Skeletal muscle tissue (tissue), 4 donors: ENCODE measurements around the gene PROZ. TPM values are rescaled to one million over a fixed set of nuclear protein-coding genes. Genes with fewer than 3 reads are reported as not detected.

Source experiments
- H3K27ac ChIP-seq: one replicate; pipeline ENCODE4 v1.7.0; 2013; ENCODE audit warnings: mild to moderate bottlenecking, low read depth, low read length, inconsistent platforms
- H3K27me3 ChIP-seq, 3 donors: one replicate each; pipeline ENCODE4 v1.7.0; 2013; ENCODE audit warnings: low read length in 3 of 3; ENCODE audit not compliant: control insufficient read depth in 3 of 3, insufficient read depth in 3 of 3
- H3K36me3 ChIP-seq, 3 donors: one replicate each; pipeline ENCODE4 v1.7.0; 2013; ENCODE audit warnings: low read length in 3 of 3; ENCODE audit not compliant: control insufficient read depth in 3 of 3, insufficient read depth in 3 of 3
- H3K4me1 ChIP-seq, 3 donors: one replicate each; pipeline ENCODE4 v1.7.0; 2013; ENCODE audit warnings: low read length in 3 of 3, mild to moderate bottlenecking in 3 of 3; ENCODE audit not compliant: control insufficient read depth in 3 of 3, insufficient read depth in 3 of 3
- H3K4me3 ChIP-seq, 3 donors: one replicate each; pipeline ENCODE4 v1.7.0; 2013; ENCODE audit warnings: low read length in 3 of 3
- H3K9ac ChIP-seq, 3 donors: one replicate each; pipeline ENCODE4 v1.7.0; 2013; ENCODE audit warnings: low read length in 3 of 3, mild to moderate bottlenecking in 3 of 3, moderate library complexity in 2 of 3, low read depth in 1 of 3
- H3K9me3 ChIP-seq, 3 donors: one replicate each; pipeline ENCODE4 v1.7.0; 2013; ENCODE audit warnings: low read length in 3 of 3; ENCODE audit not compliant: control insufficient read depth in 3 of 3
- total RNA-seq: library from RNA; depleted of rRNA; stranded (reverse); fragments of >200 nt; gene quantifications from one replicate; pipeline ENCODE4 v1.2.3, GENCODE V29; 2014
- donor health status: Osteomylitis.

PROZ gene
- total RNA-seq, 1 donor from 2014 or later: not detected

DNA sequence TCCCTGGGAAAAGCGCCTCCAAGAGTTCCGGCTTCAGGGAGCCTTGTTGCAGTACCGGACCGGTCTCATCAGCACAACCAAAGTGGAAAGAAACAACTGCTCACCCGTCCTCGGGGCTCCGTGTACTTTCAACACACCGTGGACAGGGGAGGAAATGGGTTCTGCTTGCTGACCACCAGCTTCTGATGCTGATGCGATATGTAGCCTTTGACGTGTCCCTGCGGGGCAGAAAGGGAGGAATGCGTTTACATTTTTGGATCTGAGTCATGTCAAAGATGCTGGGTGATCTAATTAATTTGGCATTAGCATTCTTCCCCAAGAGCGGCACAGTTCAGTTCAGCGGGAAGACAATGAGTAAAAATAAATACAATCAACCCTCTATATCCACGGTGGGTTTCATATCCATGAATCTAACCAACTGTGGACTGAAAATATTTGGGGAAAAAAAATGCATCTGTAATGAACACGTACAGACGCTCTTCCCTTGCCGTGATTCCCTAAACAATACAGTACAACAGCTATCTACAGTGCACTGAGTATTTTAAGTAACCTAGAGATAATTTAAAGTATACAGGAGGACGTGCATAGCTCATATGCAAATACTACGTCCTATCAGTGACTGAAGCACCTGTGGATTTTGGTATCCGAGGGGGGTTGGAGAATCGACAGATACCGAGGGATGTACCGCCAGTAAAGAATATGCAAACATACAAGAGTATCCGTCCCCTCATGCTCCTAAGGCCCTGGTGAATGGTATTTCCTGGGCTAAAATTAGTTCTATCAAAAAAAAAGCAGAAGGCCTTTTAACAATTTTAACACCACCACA, 19.8 kb downstream of the PROZ start:
- Histone ChIP-seq H3K36me3 (peaks cover 54 to 79% (median 70%) of the 10 kb centered on the region in 3 donors), H3K9ac (no peak overlapping the region), H3K27me3 (no peaks in the 10 kb centered on the region), H3K4me1 (no peaks in the 10 kb centered on the region), H3K4me3 (no peak overlapping the region), H3K27ac (no peak overlapping the region), H3K9me3 (no peaks in the 10 kb centered on the region)

DNA sequence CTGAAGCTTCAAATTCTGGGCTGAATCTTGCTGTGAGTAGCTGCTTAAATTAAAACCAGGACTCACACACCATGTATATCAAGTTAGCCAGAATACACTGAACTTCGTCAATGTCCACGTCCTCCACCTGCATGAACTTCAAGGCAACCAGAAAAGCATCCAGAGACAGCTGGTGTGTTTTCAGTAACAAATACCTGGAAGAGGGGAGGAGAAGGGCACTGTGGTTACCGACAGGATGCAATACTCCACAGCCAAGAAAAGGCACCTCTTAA, 20.4 kb downstream of the PROZ start:
- no peaks in the 10 kb centered on the region for H3K4me1 ChIP-seq
- H3K27me3 ChIP-seq: no peaks in the 10 kb centered on the region
- no peaks in the 10 kb centered on the region for H3K9me3 ChIP-seq
- H3K9ac ChIP-seq: no peak overlapping the region
- peaks cover 58 to 82% (median 72%) of the 10 kb centered on the region in 3 donors for H3K36me3 ChIP-seq
- H3K4me3 ChIP-seq: no peak overlapping the region
- no peak overlapping the region for H3K27ac ChIP-seq

DNA sequence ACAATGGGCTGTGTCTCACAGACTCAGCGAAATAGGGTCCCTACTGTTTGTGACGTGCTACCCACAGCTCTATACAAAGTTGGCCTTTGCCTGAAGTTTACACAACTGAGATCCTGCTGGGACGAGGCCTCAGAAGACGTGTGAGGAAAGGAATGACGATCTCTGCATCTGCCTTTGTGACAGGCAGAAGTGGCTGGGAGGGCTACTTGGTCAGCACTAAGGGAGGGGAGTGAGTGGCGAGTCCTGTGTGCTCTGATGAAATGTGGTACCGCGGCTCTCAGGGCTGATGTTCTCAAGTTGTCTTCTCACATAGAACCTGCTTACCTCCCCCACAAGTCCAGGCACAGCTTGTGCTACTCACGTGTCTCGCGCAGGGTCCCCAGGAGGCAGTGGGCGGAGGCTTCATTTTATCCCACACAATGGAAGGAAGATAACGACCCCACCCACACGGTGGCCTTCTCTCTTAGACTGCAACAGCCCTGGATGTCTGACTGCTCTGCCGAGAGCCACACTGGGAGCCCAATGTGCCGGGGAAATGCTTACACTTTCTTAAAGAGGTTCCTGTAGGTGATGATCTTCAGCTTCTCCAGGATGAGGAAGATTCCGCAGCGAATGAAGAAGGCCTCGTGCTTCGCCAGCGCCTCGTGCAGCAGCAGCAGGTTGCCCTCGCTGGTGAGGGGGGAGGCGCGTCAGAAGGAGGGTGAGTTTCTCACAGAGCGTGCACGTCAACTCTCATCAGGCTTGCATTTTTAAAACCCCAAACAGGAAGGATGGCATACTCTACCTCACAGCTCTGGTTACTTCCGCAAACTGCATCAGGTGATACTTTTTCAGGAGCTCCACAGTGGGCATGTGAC, 21.2 kb downstream of the PROZ start:
- H3K27me3 ChIP-seq: no peaks in the 10 kb centered on the region
- peaks cover 57 to 78% (median 75%) of the 10 kb centered on the region in 3 donors for H3K36me3 ChIP-seq
- no peaks in the 10 kb centered on the region for H3K4me1 ChIP-seq
- H3K4me3 ChIP-seq: no peak overlapping the region
- H3K27ac ChIP-seq: no peak overlapping the region
- no peak overlapping the region for H3K9ac ChIP-seq
- H3K9me3 ChIP-seq: no peaks in the 10 kb centered on the region

DNA sequence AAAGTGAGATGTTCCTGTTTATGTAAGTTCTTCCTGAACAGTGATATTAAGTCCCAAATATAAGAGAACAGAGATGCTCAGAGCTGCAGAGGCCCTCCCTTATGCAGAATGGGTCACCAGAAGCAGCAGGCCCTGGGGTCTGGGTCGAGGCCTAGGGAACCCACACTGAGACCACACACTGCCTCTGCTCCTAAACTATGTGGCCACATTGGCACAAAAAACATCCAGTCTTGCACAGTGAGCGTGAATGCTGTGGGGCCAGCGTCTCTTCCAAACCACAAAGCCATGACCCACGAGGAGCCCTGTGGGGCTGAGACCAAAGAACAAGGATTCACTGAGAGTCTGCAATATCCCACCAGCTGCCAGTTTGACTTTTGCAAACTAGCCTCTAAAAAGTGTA, 23.6 kb downstream of the PROZ start:
- H3K27me3 ChIP-seq: no peaks in the 10 kb centered on the region
- no peak overlapping the region for H3K9ac ChIP-seq
- peaks cover 0 to 1% (median 0%) of the 10 kb centered on the region in 3 donors for H3K4me1 ChIP-seq
- H3K4me3 ChIP-seq: no peak overlapping the region
- peaks cover 42 to 66% (median 63%) of the 10 kb centered on the region in 3 donors for H3K36me3 ChIP-seq
- H3K9me3 ChIP-seq: no peaks in the 10 kb centered on the region
- H3K27ac ChIP-seq: no peak overlapping the region

- peaks cover 0 to 4% (median 0%) of the 10 kb centered on the region in 3 donors for H3K4me1 ChIP-seq
- H3K36me3 ChIP-seq: peaks cover 36 to 63% (median 62%) of the 10 kb centered on the region in 3 donors
- H3K4me3 ChIP-seq: no peak overlapping the region
- no peak overlapping the region for H3K27ac ChIP-seq
- H3K9me3 ChIP-seq: no peaks in the 10 kb centered on the region
- no peaks in the 10 kb centered on the region for H3K27me3 ChIP-seq
- H3K9ac ChIP-seq: no peak overlapping the region
These were observed 25.1 kb downstream of the PROZ start for GRCh38 chr13:113183450-113184129.

- no peak overlapping the region for H3K4me3 ChIP-seq
- no peak overlapping the region for H3K9ac ChIP-seq
- no peak overlapping the region for H3K27ac ChIP-seq
- no peaks in the 10 kb centered on the region for H3K9me3 ChIP-seq
- H3K4me1 ChIP-seq: peaks cover 0 to 4% (median 0%) of the 10 kb centered on the region in 3 donors
- peaks cover 31 to 57% (median 55%) of the 10 kb centered on the region in 3 donors for H3K36me3 ChIP-seq
- no peaks in the 10 kb centered on the region for H3K27me3 ChIP-seq
These were observed 26.4 kb downstream of the PROZ start for GRCh38 chr13:113184568-113185440.

- H3K27me3 ChIP-seq: no peaks in the 10 kb centered on the region
- peaks cover 0 to 4% (median 0%) of the 10 kb centered on the region in 3 donors for H3K4me1 ChIP-seq
- H3K27ac ChIP-seq: peak overlapping the region; percentile 58
- peak overlapping the region in 1 of 3 donors; percentile 43 for H3K9ac ChIP-seq
- H3K9me3 ChIP-seq: no peaks in the 10 kb centered on the region
- no peak overlapping the region for H3K4me3 ChIP-seq
- peaks cover 27 to 52% (median 48%) of the 10 kb centered on the region in 3 donors for H3K36me3 ChIP-seq
These were observed 27.8 kb downstream of the PROZ start for GRCh38 chr13:113186061-113186900.

DNA sequence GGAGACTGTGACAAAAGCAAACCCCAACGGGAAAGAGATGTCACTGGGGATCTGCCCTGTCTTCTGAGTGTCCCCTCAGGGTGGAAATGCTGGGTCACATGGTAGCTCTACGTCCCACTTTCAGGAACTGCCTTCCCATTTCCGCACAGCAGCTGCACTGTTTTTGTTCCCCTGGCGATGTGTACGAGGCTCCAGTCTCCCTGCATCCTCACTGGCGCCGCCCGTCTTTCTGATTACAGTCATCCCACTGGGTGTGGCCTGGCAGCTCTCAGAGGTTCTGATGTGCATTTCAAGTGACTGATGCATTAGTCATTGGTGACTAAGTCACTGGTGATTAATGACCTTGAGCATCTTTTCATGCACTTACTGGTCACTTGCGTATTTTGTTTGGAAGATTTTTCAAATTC, 28.8 kb downstream of the PROZ start:
- peak overlapping the region in 2 of 3 donors; percentile 17 to 27 for H3K9ac ChIP-seq
- no peaks in the 10 kb centered on the region for H3K9me3 ChIP-seq
- H3K4me3 ChIP-seq: peak overlapping the region in 1 of 3 donors; percentile 3
- peaks cover 0 to 4% (median 0%) of the 10 kb centered on the region in 3 donors for H3K4me1 ChIP-seq
- H3K27ac ChIP-seq: peak overlapping the region; percentile 58
- peaks cover 25 to 50% (median 47%) of the 10 kb centered on the region in 3 donors for H3K36me3 ChIP-seq
- H3K27me3 ChIP-seq: no peaks in the 10 kb centered on the region
